CD4-positive, alpha-beta T cell (primary cell): ENCODE measurements around the gene TOGARAM2. TPM values are rescaled to one million over a fixed set of nuclear protein-coding genes. Genes with fewer than 3 reads are reported as not detected.

ENCODE experiments used
- ATAC-seq: fragments of 200-7000 bp; cut with Tn5 transposase; one replicate; pipeline ENCODE4 v1.10.0; 2022; ENCODE audit warnings: mild to moderate bottlenecking; ENCODE audit not compliant: poor library complexity
- CTCF ChIA-PET: fragments of 350-600 bp; sonication (Branson Sonifier 250); formaldehyde crosslinking; loops from one replicate; lab custom pipeline; 2021; ENCODE audit warnings: antibody characterized with exemption, inconsistent platforms; lab: Charles Lee
- POLR2A ChIA-PET: fragments of 350-600 bp; sonication (Branson Sonifier 250); formaldehyde crosslinking; loops from one replicate; lab custom pipeline; 2021; ENCODE audit warnings: antibody characterized with exemption, inconsistent platforms; lab: Charles Lee
- DNase-seq, 14 experiments: peaks; one replicate each; pipeline ENCODE4 v3.0.0-alpha.2; 2013 to 2020; ENCODE audit warnings: mixed read lengths in 2 of 14
- H3K27ac ChIP-seq, 2 donors: one replicate each; pipeline versions ENCODE4 v1.5.1 to v1.7.0; 2013; ENCODE audit warnings: low read length in 2 of 2, low read depth in 1 of 2, mild to moderate bottlenecking in 1 of 2
- H3K27me3 ChIP-seq, 2 experiments: 1 replicate in 1 of 2; 2 replicates in 1 of 2; pipeline versions ENCODE4 v1.6.1 to v1.7.0; 2013; ENCODE audit warnings: low read length in 2 of 2, control low read depth in 1 of 2, mild to moderate bottlenecking in 1 of 2, moderate library complexity in 1 of 2; ENCODE audit not compliant: insufficient read depth in 2 of 2, control insufficient read depth in 1 of 2
- H3K36me3 ChIP-seq: one replicate; pipeline ENCODE4 v1.6.1; 2013; ENCODE audit warnings: low read length, control low read depth; ENCODE audit not compliant: insufficient read depth
- H3K4me1 ChIP-seq: one replicate; pipeline ENCODE4 v1.6.1; 2013; ENCODE audit warnings: low read length, control low read depth; ENCODE audit not compliant: insufficient read depth
- H3K4me3 ChIP-seq: one replicate; pipeline ENCODE4 v1.5.1; 2013; ENCODE audit warnings: mild to moderate bottlenecking, low read length, moderate library complexity
- H3K9me3 ChIP-seq, 2 experiments: 1 replicate in 1 of 2; 2 replicates in 1 of 2; pipeline versions ENCODE4 v1.6.1 to v1.7.0; 2013; ENCODE audit warnings: low read length in 2 of 2, mild to moderate bottlenecking in 2 of 2, control low read depth in 1 of 2, moderate library complexity in 1 of 2; ENCODE audit not compliant: control insufficient read depth in 1 of 2, insufficient read depth in 1 of 2
- H3K27ac Mint-ChIP-seq: one replicate; pipeline ENCODE4 v1.8.0; 2020; ENCODE audit warnings: mixed read lengths
- H3K27me3 Mint-ChIP-seq: one replicate; pipeline ENCODE4 v1.8.0; 2021; ENCODE audit warnings: mixed read lengths
- H3K36me3 Mint-ChIP-seq: one replicate; pipeline ENCODE4 v1.8.0; 2021; ENCODE audit warnings: low read depth, mixed read lengths
- H3K4me1 Mint-ChIP-seq: one replicate; pipeline ENCODE4 v1.8.0; 2021; ENCODE audit warnings: low read depth, mixed read lengths
- H3K4me3 Mint-ChIP-seq: one replicate; pipeline ENCODE4 v1.8.0; 2020; ENCODE audit warnings: mild to moderate bottlenecking, mixed read lengths
- H3K9me3 Mint-ChIP-seq: one replicate; pipeline ENCODE4 v1.8.0; 2020; ENCODE audit warnings: mixed read lengths
- intact Hi-C, 2 experiments: fragments of 100-400 bp; cut with DNase I in 1 of 2; cut with micrococcal nuclease in 1 of 2; formaldehyde crosslinking; loops; one replicate each; pipeline versions ENCODE4 v1.15.1 to v1.9.0; 2023 to 2025; cut with DNase I, micrococcal nuclease
- total RNA-seq, 174 experiments: library from RNA in 2 of 174; stranded (reverse) in 2 of 174; gene quantifications; one replicate each; pipeline ENCODE4 v1.2.3 and lab custom pipeline; 2021 to 2026
- TF ChIP-seq, protein P1 (sequence below): fragments of 200-600 bp; IDR thresholded peaks from one replicate; pipeline ENCODE4 v1.8.0; 2022; ENCODE audit warnings: antibody characterized with exemption, mild to moderate bottlenecking

TOGARAM2 gene
- total RNA-seq, 2 experiments from 2014 or later = 2.0 to 2.3 TPM

DNA sequence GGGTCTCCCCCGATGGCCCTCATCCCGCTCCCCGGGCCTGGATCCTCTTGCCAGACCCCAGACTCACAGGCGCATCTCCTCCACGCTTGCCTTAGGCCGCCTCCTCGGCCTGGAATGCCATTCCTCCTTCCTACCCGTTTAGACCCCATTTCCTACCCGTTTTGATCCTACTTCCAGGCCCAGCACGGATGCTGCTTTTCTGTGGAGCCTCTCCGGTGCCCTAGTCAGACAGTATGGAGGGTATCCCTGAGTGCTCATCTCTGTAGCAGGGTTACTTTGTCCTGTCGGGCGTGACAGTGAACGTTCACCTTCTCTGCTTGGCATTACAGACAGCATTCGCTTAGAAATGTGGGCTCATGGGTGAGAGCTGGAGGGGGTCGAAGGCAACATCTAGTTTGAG lies 9.3 kb downstream of the TOGARAM2 start:
- no peaks in the 10 kb centered on the region for H3K4me1 Mint-ChIP-seq
- no peaks in the 10 kb centered on the region for H3K36me3 ChIP-seq
- no peaks in the 10 kb centered on the region for H3K27me3 ChIP-seq
- H3K27ac ChIP-seq = no peak overlapping the region
- no peak for ATAC-seq
- no peak overlapping the region for H3K27ac Mint-ChIP-seq
- H3K4me1 ChIP-seq = no peaks in the 10 kb centered on the region
- no peaks in the 10 kb centered on the region for H3K27me3 Mint-ChIP-seq
- no peak for DNase-seq
- H3K9me3 Mint-ChIP-seq = no peaks in the 10 kb centered on the region
- intact Hi-C loops = no loop called here
- no peaks in the 10 kb centered on the region for H3K36me3 Mint-ChIP-seq
- ChIA-PET POLR2A (no interaction called here), CTCF (no interaction called here)
- H3K4me3 Mint-ChIP-seq = no peak overlapping the region
- no peaks in the 10 kb centered on the region for H3K9me3 ChIP-seq
- no peak overlapping the region for H3K4me3 ChIP-seq
- TF ChIP-seq, protein P1, sequence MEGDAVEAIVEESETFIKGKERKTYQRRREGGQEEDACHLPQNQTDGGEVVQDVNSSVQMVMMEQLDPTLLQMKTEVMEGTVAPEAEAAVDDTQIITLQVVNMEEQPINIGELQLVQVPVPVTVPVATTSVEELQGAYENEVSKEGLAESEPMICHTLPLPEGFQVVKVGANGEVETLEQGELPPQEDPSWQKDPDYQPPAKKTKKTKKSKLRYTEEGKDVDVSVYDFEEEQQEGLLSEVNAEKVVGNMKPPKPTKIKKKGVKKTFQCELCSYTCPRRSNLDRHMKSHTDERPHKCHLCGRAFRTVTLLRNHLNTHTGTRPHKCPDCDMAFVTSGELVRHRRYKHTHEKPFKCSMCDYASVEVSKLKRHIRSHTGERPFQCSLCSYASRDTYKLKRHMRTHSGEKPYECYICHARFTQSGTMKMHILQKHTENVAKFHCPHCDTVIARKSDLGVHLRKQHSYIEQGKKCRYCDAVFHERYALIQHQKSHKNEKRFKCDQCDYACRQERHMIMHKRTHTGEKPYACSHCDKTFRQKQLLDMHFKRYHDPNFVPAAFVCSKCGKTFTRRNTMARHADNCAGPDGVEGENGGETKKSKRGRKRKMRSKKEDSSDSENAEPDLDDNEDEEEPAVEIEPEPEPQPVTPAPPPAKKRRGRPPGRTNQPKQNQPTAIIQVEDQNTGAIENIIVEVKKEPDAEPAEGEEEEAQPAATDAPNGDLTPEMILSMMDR = no peak

DNA sequence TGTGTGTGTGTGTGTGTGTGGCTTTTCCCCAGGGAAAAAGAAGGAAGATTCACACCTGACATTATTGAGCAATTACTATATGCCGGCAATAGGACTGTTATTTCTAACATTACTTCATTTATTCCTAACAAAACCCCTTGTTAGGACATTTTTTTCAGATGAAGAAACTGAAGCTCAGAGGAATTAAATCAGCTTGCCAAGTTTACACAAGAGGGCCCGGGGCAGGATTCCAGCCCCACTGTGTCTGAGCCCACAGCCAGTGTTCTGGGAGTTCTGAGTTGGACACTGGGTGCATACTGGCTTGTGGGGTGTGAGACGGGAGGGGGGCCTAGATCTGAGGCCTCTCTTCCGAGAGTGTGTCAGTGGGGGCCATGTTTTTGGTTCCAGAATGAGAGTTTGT lies 9.9 kb downstream of the TOGARAM2 start:
- DNase-seq = no peak
- H3K4me3 Mint-ChIP-seq = no peak overlapping the region
- Histone ChIP-seq H3K27ac (no peak overlapping the region), H3K4me1 (no peaks in the 10 kb centered on the region), H3K4me3 (no peak overlapping the region), H3K36me3 (no peaks in the 10 kb centered on the region), H3K9me3 (no peaks in the 10 kb centered on the region), H3K27me3 (no peaks in the 10 kb centered on the region)
- intact Hi-C loops = no loop called here
- H3K4me1 Mint-ChIP-seq = no peaks in the 10 kb centered on the region
- no peaks in the 10 kb centered on the region for H3K36me3 Mint-ChIP-seq
- H3K27me3 Mint-ChIP-seq = no peaks in the 10 kb centered on the region
- TF ChIP-seq, protein P1 = no peak
- no peak overlapping the region for H3K27ac Mint-ChIP-seq
- CTCF ChIA-PET = no interaction called here
- no peak for ATAC-seq
- POLR2A ChIA-PET = no interaction called here
- no peaks in the 10 kb centered on the region for H3K9me3 Mint-ChIP-seq

DNA sequence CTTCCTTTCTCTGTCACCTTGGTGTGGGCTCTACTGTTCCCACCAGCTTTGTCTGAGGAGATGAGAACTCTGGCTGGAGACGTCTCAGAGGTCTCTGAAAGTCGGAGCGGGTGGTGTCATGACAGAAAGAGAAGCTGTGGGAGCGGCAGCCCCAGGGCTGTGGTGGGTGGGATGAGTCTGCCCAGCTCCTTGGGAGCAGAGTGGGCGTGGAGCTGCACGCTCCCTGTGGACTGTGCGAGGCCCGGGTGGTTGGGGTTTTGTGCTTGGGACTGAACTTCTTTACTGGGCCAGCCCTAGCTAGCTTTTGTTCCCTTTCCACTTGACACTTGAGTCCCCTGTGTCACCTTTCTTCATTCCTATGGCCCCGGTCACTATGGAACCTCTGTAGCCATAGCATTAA lies 10.4 kb downstream of the TOGARAM2 start:
- Histone ChIP-seq H3K36me3 (no peaks in the 10 kb centered on the region), H3K9me3 (no peaks in the 10 kb centered on the region), H3K27me3 (no peaks in the 10 kb centered on the region), H3K4me3 (no peak overlapping the region), H3K27ac (no peak overlapping the region), H3K4me1 (no peaks in the 10 kb centered on the region)
- CTCF ChIA-PET = no interaction called here
- intact Hi-C loops = no loop called here
- Mint-ChIP-seq H3K27ac (no peak overlapping the region), H3K4me1 (no peaks in the 10 kb centered on the region), H3K9me3 (no peaks in the 10 kb centered on the region), H3K4me3 (no peak overlapping the region), H3K36me3 (no peaks in the 10 kb centered on the region), H3K27me3 (no peaks in the 10 kb centered on the region)
- DNase-seq = no peak
- POLR2A ChIA-PET = no interaction called here
- no peak for ATAC-seq
- TF ChIP-seq, protein P1 = no peak
